ENCODE data around the gene RANBP17.

RANBP17 gene

GRCh38 chr5:171313481-171314206 is 451.8 kb downstream of the RANBP17 start:
- no peaks in the 10 kb centered on the region for H3K36me3 ChIP-seq (ENCODE audit: control insufficient read depth in 1 of 2, insufficient read depth in 2 of 2, low read length in 2 of 2)
- H3K4me1 ChIP-seq (ENCODE audit: control insufficient read depth in 1 of 2, insufficient read depth in 2 of 2, low read length in 2 of 2): peaks cover 0 to 76% of the 10 kb centered on the region in 2 donors
- H3K27ac ChIP-seq (ENCODE audit: low read length): no peak overlapping the region
- peaks cover 82% of the 10 kb centered on the region for H3K27me3 ChIP-seq (ENCODE audit: low read depth, low read length)
- no peak overlapping the region for H3K4me3 ChIP-seq (ENCODE audit: low read depth in 1 of 2, low read length in 2 of 2)
- H3K9me3 ChIP-seq (ENCODE audit: control insufficient read depth in 1 of 2, low read length in 2 of 2): no peaks in the 10 kb centered on the region

DNA sequence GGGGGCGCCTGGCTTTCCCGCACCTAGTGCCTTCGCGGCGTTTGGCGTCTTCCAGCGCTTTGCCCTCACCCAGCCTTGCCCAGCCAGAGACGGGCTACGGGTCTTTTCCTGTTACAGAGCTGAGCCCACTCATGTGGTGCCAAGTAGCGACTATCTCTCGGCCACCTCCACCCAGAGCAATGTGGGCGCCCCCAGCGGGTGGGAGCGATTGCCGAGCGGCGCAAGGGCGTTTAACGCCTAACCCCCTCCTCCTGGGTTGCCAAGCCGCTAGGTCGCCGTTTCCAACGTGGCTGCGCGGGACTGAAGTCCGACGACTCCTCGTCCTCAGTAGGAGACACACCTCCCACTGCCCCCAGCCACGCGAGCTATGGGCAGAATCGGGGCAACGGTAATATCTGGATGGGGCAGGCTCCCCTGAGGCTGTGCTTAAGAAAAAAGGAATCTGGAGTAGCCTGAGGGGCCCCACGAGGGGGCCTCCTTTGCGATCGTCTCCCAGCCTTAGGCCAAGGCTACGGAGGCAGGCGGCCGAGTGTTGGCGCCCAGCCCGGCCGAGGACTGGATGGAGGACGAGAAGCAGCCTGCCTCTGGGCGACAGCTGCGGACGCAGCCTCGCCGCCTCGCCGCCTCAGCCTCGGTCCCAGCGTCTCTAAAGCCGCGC is 453.0 kb downstream of the RANBP17 start:
- H3K36me3 ChIP-seq (ENCODE audit: control insufficient read depth in 1 of 2, insufficient read depth in 2 of 2, low read length in 2 of 2): no peaks in the 10 kb centered on the region
- no peak overlapping the region for H3K27ac ChIP-seq (ENCODE audit: low read length)
- no peaks in the 10 kb centered on the region for H3K9me3 ChIP-seq (ENCODE audit: control insufficient read depth in 1 of 2, low read length in 2 of 2)
- H3K4me1 ChIP-seq (ENCODE audit: control insufficient read depth in 1 of 2, insufficient read depth in 2 of 2, low read length in 2 of 2): peaks cover 0 to 64% of the 10 kb centered on the region in 2 donors
- peak overlapping the region in 1 of 2 donors; percentile 60 for H3K4me3 ChIP-seq (ENCODE audit: low read depth in 1 of 2, low read length in 2 of 2)
- H3K27me3 ChIP-seq (ENCODE audit: low read depth, low read length): peaks cover 81% of the 10 kb centered on the region

- H3K4me3 ChIP-seq (ENCODE audit: low read depth in 1 of 2, low read length in 2 of 2): peak overlapping the region in 1 of 2 donors; percentile 60
- no peaks in the 10 kb centered on the region for H3K9me3 ChIP-seq (ENCODE audit: control insufficient read depth in 1 of 2, low read length in 2 of 2)
- peaks cover 0 to 61% of the 10 kb centered on the region in 2 donors for H3K4me1 ChIP-seq (ENCODE audit: control insufficient read depth in 1 of 2, insufficient read depth in 2 of 2, low read length in 2 of 2)
- H3K27ac ChIP-seq (ENCODE audit: low read length): no peak overlapping the region
- H3K27me3 ChIP-seq (ENCODE audit: low read depth, low read length): peaks cover 83% of the 10 kb centered on the region
- H3K36me3 ChIP-seq (ENCODE audit: control insufficient read depth in 1 of 2, insufficient read depth in 2 of 2, low read length in 2 of 2): no peaks in the 10 kb centered on the region
Measured at GRCh38 chr5:171315386-171315891, 453.6 kb downstream of the RANBP17 start.

DNA sequence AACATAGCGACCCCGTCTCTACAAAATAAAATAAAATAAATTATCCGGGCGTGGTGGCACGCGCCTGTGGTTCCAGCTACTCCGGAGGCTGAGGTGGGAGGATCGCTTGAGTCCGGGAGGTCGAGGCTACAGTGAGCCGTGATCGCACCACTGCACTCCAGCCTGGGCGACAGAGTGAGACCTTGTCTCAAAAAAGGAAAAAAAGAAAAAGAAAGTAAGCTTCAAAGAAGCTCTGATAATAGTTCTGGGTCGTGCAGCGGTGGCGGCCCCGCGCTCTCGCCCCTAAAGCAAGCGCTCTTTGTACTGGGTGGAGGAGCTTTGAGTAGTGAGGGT is 454.1 kb downstream of the RANBP17 start:
- Histone ChIP-seq H3K27me3 (ENCODE audit: low read depth, low read length) (peaks cover 80% of the 10 kb centered on the region), H3K4me1 (ENCODE audit: control insufficient read depth in 1 of 2, insufficient read depth in 2 of 2, low read length in 2 of 2) (peaks cover 0 to 56% of the 10 kb centered on the region in 2 donors), H3K27ac (ENCODE audit: low read length) (no peak overlapping the region), H3K36me3 (ENCODE audit: control insufficient read depth in 1 of 2, insufficient read depth in 2 of 2, low read length in 2 of 2) (no peaks in the 10 kb centered on the region), H3K9me3 (ENCODE audit: control insufficient read depth in 1 of 2, low read length in 2 of 2) (no peaks in the 10 kb centered on the region), H3K4me3 (ENCODE audit: low read depth in 1 of 2, low read length in 2 of 2) (peak overlapping the region in 1 of 2 donors; percentile 60)

DNA sequence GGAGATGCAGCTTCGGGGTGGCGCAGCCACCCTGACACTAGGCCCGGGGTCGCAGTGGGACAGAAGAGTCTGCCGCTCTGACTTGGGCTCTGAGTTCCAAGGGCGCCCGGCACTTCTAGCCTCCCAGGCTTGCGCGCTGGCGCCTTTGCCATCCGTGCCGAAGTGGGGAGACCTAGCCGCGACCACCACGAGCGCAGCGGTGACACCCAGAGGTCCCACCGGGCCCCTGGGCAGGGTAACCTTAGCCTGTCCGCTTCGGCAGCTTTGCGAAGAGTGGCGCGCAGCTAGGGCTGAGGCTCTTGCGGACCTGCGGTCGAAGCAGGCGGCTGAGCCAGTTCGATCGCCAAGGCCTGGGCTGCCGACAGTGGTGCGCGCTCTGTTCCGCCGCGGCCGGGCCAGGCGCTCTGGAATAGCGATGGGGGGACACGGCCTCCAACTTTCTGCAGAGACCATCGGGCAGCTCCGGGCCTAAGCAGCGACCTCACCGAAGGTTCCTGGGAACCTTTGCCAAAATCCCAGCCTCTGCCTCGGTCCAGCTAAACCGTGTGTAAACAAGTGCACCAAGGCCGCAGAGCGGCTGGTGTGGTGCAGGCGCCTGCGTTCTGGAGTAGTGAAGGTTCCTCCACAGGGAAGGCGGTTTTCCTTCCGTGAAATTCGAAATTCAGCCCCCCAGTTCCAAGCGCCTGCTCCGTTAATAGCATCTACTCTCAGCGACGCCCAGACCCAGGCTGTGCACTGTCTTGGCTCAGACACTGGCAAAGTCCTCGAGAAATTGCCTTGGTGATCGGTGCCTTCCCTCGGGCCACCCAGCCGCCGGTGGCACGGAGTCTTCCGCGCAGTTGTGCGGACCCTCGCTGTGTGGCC is 454.7 kb downstream of the RANBP17 start:
- Histone ChIP-seq H3K4me1 (ENCODE audit: control insufficient read depth in 1 of 2, insufficient read depth in 2 of 2, low read length in 2 of 2) (peaks cover 0 to 50% of the 10 kb centered on the region in 2 donors), H3K27ac (ENCODE audit: low read length) (no peak overlapping the region), H3K36me3 (ENCODE audit: control insufficient read depth in 1 of 2, insufficient read depth in 2 of 2, low read length in 2 of 2) (no peaks in the 10 kb centered on the region), H3K9me3 (ENCODE audit: control insufficient read depth in 1 of 2, low read length in 2 of 2) (no peaks in the 10 kb centered on the region), H3K4me3 (ENCODE audit: low read depth in 1 of 2, low read length in 2 of 2) (peak overlapping the region in 1 of 2 donors; percentile 60), H3K27me3 (ENCODE audit: low read depth, low read length) (peaks cover 80% of the 10 kb centered on the region)

GRCh38 chr5:171317230-171317629 is 455.4 kb downstream of the RANBP17 start:
- H3K4me1 ChIP-seq (ENCODE audit: control insufficient read depth in 1 of 2, insufficient read depth in 2 of 2, low read length in 2 of 2): peaks cover 0 to 43% of the 10 kb centered on the region in 2 donors
- peaks cover 78% of the 10 kb centered on the region for H3K27me3 ChIP-seq (ENCODE audit: low read depth, low read length)
- no peaks in the 10 kb centered on the region for H3K36me3 ChIP-seq (ENCODE audit: control insufficient read depth in 1 of 2, insufficient read depth in 2 of 2, low read length in 2 of 2)
- H3K9me3 ChIP-seq (ENCODE audit: control insufficient read depth in 1 of 2, low read length in 2 of 2): no peaks in the 10 kb centered on the region
- H3K27ac ChIP-seq (ENCODE audit: low read length): no peak overlapping the region
- H3K4me3 ChIP-seq (ENCODE audit: low read depth in 1 of 2, low read length in 2 of 2): no peak overlapping the region

- no peak overlapping the region for H3K27ac ChIP-seq (ENCODE audit: low read length)
- peaks cover 0 to 35% of the 10 kb centered on the region in 2 donors for H3K4me1 ChIP-seq (ENCODE audit: control insufficient read depth in 1 of 2, insufficient read depth in 2 of 2, low read length in 2 of 2)
- H3K27me3 ChIP-seq (ENCODE audit: low read depth, low read length): peaks cover 70% of the 10 kb centered on the region
- H3K36me3 ChIP-seq (ENCODE audit: control insufficient read depth in 1 of 2, insufficient read depth in 2 of 2, low read length in 2 of 2): no peaks in the 10 kb centered on the region
- H3K4me3 ChIP-seq (ENCODE audit: low read depth in 1 of 2, low read length in 2 of 2): no peak overlapping the region
- H3K9me3 ChIP-seq (ENCODE audit: control insufficient read depth in 1 of 2, low read length in 2 of 2): no peaks in the 10 kb centered on the region
Measured at GRCh38 chr5:171318026-171318425, 456.2 kb downstream of the RANBP17 start.

- Histone ChIP-seq H3K4me3 (ENCODE audit: low read depth in 1 of 2, low read length in 2 of 2) (no peak overlapping the region), H3K27me3 (ENCODE audit: low read depth, low read length) (peaks cover 52% of the 10 kb centered on the region), H3K36me3 (ENCODE audit: control insufficient read depth in 1 of 2, insufficient read depth in 2 of 2, low read length in 2 of 2) (no peaks in the 10 kb centered on the region), H3K27ac (ENCODE audit: low read length) (no peak overlapping the region), H3K4me1 (ENCODE audit: control insufficient read depth in 1 of 2, insufficient read depth in 2 of 2, low read length in 2 of 2) (peaks cover 0 to 8% of the 10 kb centered on the region in 2 donors), H3K9me3 (ENCODE audit: control insufficient read depth in 1 of 2, low read length in 2 of 2) (no peaks in the 10 kb centered on the region)
Measured at GRCh38 chr5:171321447-171321846, 459.6 kb downstream of the RANBP17 start.

GRCh38 chr5:171322527-171322926 is 460.7 kb downstream of the RANBP17 start:
- Histone ChIP-seq H3K4me1 (ENCODE audit: control insufficient read depth in 1 of 2, insufficient read depth in 2 of 2, low read length in 2 of 2) (no peaks in the 10 kb centered on the region), H3K36me3 (ENCODE audit: control insufficient read depth in 1 of 2, insufficient read depth in 2 of 2, low read length in 2 of 2) (no peaks in the 10 kb centered on the region), H3K27ac (ENCODE audit: low read length) (no peak overlapping the region), H3K9me3 (ENCODE audit: control insufficient read depth in 1 of 2, low read length in 2 of 2) (no peaks in the 10 kb centered on the region), H3K27me3 (ENCODE audit: low read depth, low read length) (peaks cover 41% of the 10 kb centered on the region), H3K4me3 (ENCODE audit: low read depth in 1 of 2, low read length in 2 of 2) (no peak overlapping the region)

- Histone ChIP-seq H3K36me3 (ENCODE audit: control insufficient read depth in 1 of 2, insufficient read depth in 2 of 2, low read length in 2 of 2) (no peaks in the 10 kb centered on the region), H3K9me3 (ENCODE audit: control insufficient read depth in 1 of 2, low read length in 2 of 2) (no peaks in the 10 kb centered on the region), H3K4me3 (ENCODE audit: low read depth in 1 of 2, low read length in 2 of 2) (no peak overlapping the region), H3K27ac (ENCODE audit: low read length) (no peak overlapping the region), H3K27me3 (ENCODE audit: low read depth, low read length) (peaks cover 36% of the 10 kb centered on the region), H3K4me1 (ENCODE audit: control insufficient read depth in 1 of 2, insufficient read depth in 2 of 2, low read length in 2 of 2) (no peaks in the 10 kb centered on the region)
Measured at GRCh38 chr5:171323007-171323406, 461.2 kb downstream of the RANBP17 start.

Measured in muscle layer of duodenum (tissue), 2 donors.